Mesendoderm (in vitro differentiated cells): ENCODE results near the gene OR10K1.

ENCODE experiments used
- DNase-seq: peaks from one replicate; pipeline ENCODE4 v3.0.0; 2013
- H2AK5ac ChIP-seq: 2 replicates; pipeline ENCODE4 v1.6.1; 2013; ENCODE audit warnings: low read length, inconsistent platforms
- H2BK120ac ChIP-seq: 2 replicates; pipeline ENCODE4 v1.6.1; 2013; ENCODE audit warnings: low read depth, mild to moderate bottlenecking, low read length, moderate library complexity, mixed read lengths
- H2BK15ac ChIP-seq: replicated peaks from 2 replicates; pipeline ENCODE4 v1.6.1; 2013; ENCODE audit warnings: low read depth, mild to moderate bottlenecking, moderate library complexity
- H2BK5ac ChIP-seq: 2 replicates; pipeline ENCODE4 v1.6.1; 2013; ENCODE audit warnings: low read length, inconsistent platforms
- H3K18ac ChIP-seq: 2 replicates; pipeline ENCODE4 v1.6.1; 2013; ENCODE audit warnings: mild to moderate bottlenecking, low read length, mixed read lengths
- H3K23ac ChIP-seq: one replicate; pipeline ENCODE4 v1.6.1; 2013; ENCODE audit warnings: low read length
- H3K27ac ChIP-seq: 2 replicates; pipeline ENCODE4 v1.5.1; 2013; ENCODE audit warnings: low read depth, mild to moderate bottlenecking, inconsistent platforms, low read length, moderate library complexity
- H3K27me3 ChIP-seq: 2 replicates; pipeline ENCODE4 v1.6.1; 2013; ENCODE audit warnings: low read length, control low read depth, mild to moderate bottlenecking, inconsistent platforms; ENCODE audit not compliant: insufficient read depth, poor library complexity
- H3K36me3 ChIP-seq: 2 replicates; pipeline ENCODE4 v1.6.1; 2013; ENCODE audit warnings: low read length, inconsistent platforms; ENCODE audit not compliant: control insufficient read depth, insufficient read depth
- H3K4ac ChIP-seq: one replicate; pipeline ENCODE4 v1.6.1; 2013; ENCODE audit warnings: low read depth, mild to moderate bottlenecking, low read length, moderate library complexity
- H3K4me1 ChIP-seq: 2 replicates; pipeline ENCODE4 v1.6.1; 2013; ENCODE audit warnings: low read depth, low read length, inconsistent platforms; ENCODE audit not compliant: control insufficient read depth
- H3K4me2 ChIP-seq: 2 replicates; pipeline ENCODE4 v1.6.1; 2013; ENCODE audit warnings: low read length
- H3K4me3 ChIP-seq: 2 replicates; pipeline ENCODE4 v1.5.1; 2013; ENCODE audit warnings: mild to moderate bottlenecking, low read length
- H3K56ac ChIP-seq: one replicate; pipeline ENCODE4 v1.6.1; 2013; ENCODE audit warnings: low read length
- H3K79me1 ChIP-seq: 2 replicates; pipeline ENCODE4 v1.6.1; 2013; ENCODE audit warnings: low read length, inconsistent platforms
- H3K79me2 ChIP-seq: 2 replicates; pipeline ENCODE4 v1.6.1; 2013; ENCODE audit warnings: mild to moderate bottlenecking, low read length; ENCODE audit not compliant: control insufficient read depth, insufficient read depth
- H3K9ac ChIP-seq: 2 replicates; pipeline ENCODE4 v1.6.1; 2013; ENCODE audit warnings: low read length, inconsistent platforms
- H4K5ac ChIP-seq: one replicate; pipeline ENCODE4 v1.6.1; 2013; ENCODE audit warnings: low read length
- H4K8ac ChIP-seq: one replicate; pipeline ENCODE4 v1.6.1; 2013; ENCODE audit warnings: low read depth, mild to moderate bottlenecking, control low read depth, low read length, moderate library complexity
- WGBS: extraction: QIAGEN DNeasy Blood & Tissue Kit; methylation state at CpG from one replicate; pipeline ENCODE4 v1.1.7; 2013; ENCODE audit warnings: low lambda C conversion rate, missing lambda C conversion rate; ENCODE audit not compliant: insufficient coverage; ENCODE audit errors: extremely low coverage; 5-methylcytosine and 5-hydroxymethylcytosine counted together

OR10K1 gene

GRCh38 chr1:158506369-158506987 lies 44.8 kb downstream of the OR10K1 start:
- no peaks in the 10 kb centered on the region for H3K36me3 ChIP-seq
- H3K27me3 ChIP-seq, result no peaks in the 10 kb centered on the region
- H3K4me1 ChIP-seq, result no peaks in the 10 kb centered on the region
- no peak overlapping the region for H4K8ac ChIP-seq
- H3K4ac ChIP-seq, result no peak overlapping the region
- H2BK5ac ChIP-seq, result no peak overlapping the region
- H2BK120ac ChIP-seq, result no peak overlapping the region
- no peak overlapping the region for H2AK5ac ChIP-seq
- no peaks in the 10 kb centered on the region for H3K79me1 ChIP-seq
- H3K4me2 ChIP-seq, result no peak overlapping the region
- H2BK15ac ChIP-seq, result no peak overlapping the region
- H4K5ac ChIP-seq, result no peak overlapping the region
- no peak overlapping the region for H3K18ac ChIP-seq
- no CpG with 5 or more reads among the region's 1 CpG for WGBS
- no peak overlapping the region for H3K27ac ChIP-seq
- no peaks in the 10 kb centered on the region for H3K79me2 ChIP-seq
- DNase-seq, result peak; percentile 80
- no peak overlapping the region for H3K56ac ChIP-seq
- no peak overlapping the region for H3K23ac ChIP-seq
- no peak overlapping the region for H3K4me3 ChIP-seq
- H3K9ac ChIP-seq, result no peak overlapping the region

- Histone ChIP-seq H4K8ac (no peak overlapping the region), H2BK5ac (no peak overlapping the region), H3K79me2 (no peaks in the 10 kb centered on the region), H2AK5ac (no peak overlapping the region), H3K27ac (no peak overlapping the region), H3K23ac (no peak overlapping the region), H3K4me3 (no peak overlapping the region), H3K27me3 (no peaks in the 10 kb centered on the region), H3K18ac (no peak overlapping the region), H2BK15ac (no peak overlapping the region), H3K56ac (no peak overlapping the region), H3K36me3 (no peaks in the 10 kb centered on the region), H3K9ac (no peak overlapping the region), H3K4ac (no peak overlapping the region), H3K79me1 (no peaks in the 10 kb centered on the region), H4K5ac (no peak overlapping the region), H2BK120ac (no peak overlapping the region), H3K4me2 (no peak overlapping the region), H3K4me1 (no peaks in the 10 kb centered on the region)
- no CpG with 5 or more reads among the region's 2 CpGs for WGBS
- no peak for DNase-seq
Measured at GRCh38 chr1:158507511-158507910, 45.9 kb downstream of the OR10K1 start.

GRCh38 chr1:158509471-158510156 lies 48.0 kb downstream of the OR10K1 start:
- H4K5ac ChIP-seq, result no peak overlapping the region
- H3K36me3 ChIP-seq, result no peaks in the 10 kb centered on the region
- no peak overlapping the region for H3K56ac ChIP-seq
- no peaks in the 10 kb centered on the region for H3K79me1 ChIP-seq
- no peak for DNase-seq
- H3K27ac ChIP-seq, result no peak overlapping the region
- WGBS, result no CpG with 5 or more reads among the region's 4 CpGs
- no peak overlapping the region for H4K8ac ChIP-seq
- no peak overlapping the region for H2AK5ac ChIP-seq
- H3K4me3 ChIP-seq, result no peak overlapping the region
- H3K23ac ChIP-seq, result no peak overlapping the region
- no peak overlapping the region for H3K18ac ChIP-seq
- no peak overlapping the region for H2BK5ac ChIP-seq
- H3K79me2 ChIP-seq, result no peaks in the 10 kb centered on the region
- H2BK15ac ChIP-seq, result no peak overlapping the region
- H3K9ac ChIP-seq, result no peak overlapping the region
- H3K4me1 ChIP-seq, result no peaks in the 10 kb centered on the region
- no peak overlapping the region for H2BK120ac ChIP-seq
- no peak overlapping the region for H3K4me2 ChIP-seq
- H3K27me3 ChIP-seq, result no peaks in the 10 kb centered on the region
- H3K4ac ChIP-seq, result no peak overlapping the region

- Histone ChIP-seq H4K8ac (no peak overlapping the region), H3K56ac (no peak overlapping the region), H2BK15ac (no peak overlapping the region), H3K18ac (no peak overlapping the region), H2BK120ac (no peak overlapping the region), H2AK5ac (no peak overlapping the region), H3K4ac (no peak overlapping the region), H3K27me3 (no peaks in the 10 kb centered on the region), H3K4me2 (no peak overlapping the region), H4K5ac (no peak overlapping the region), H3K23ac (no peak overlapping the region), H3K9ac (no peak overlapping the region), H3K27ac (no peak overlapping the region), H2BK5ac (no peak overlapping the region), H3K79me2 (no peaks in the 10 kb centered on the region), H3K79me1 (no peaks in the 10 kb centered on the region), H3K4me3 (no peak overlapping the region), H3K36me3 (no peaks in the 10 kb centered on the region), H3K4me1 (no peaks in the 10 kb centered on the region)
- no peak for DNase-seq
Measured at GRCh38 chr1:158516966-158517365, 55.3 kb downstream of the OR10K1 start.
